Duodenal mucosa (tissue), 2 donors: ENCODE results near the gene PRSS50.
"Not testable (repeated sequence)": the region's sequence is repeated elsewhere in the genome, so short reads cannot be mapped to it uniquely, and the experiment has no call there.

Experiments
- H3K27ac ChIP-seq: one replicate; pipeline ENCODE4 v1.7.0; 2013; ENCODE audit warnings: low read depth, low read length
- H3K27me3 ChIP-seq, 2 donors: one replicate each; pipeline ENCODE4 v1.7.0; 2013; ENCODE audit warnings: low read length in 2 of 2, control low read depth in 1 of 2; ENCODE audit not compliant: insufficient read depth in 2 of 2, control insufficient read depth in 1 of 2
- H3K36me3 ChIP-seq, 2 donors: one replicate each; pipeline ENCODE4 v1.7.0; 2013; ENCODE audit warnings: low read length in 2 of 2, control low read depth in 1 of 2; ENCODE audit not compliant: insufficient read depth in 2 of 2, control insufficient read depth in 1 of 2
- H3K4me1 ChIP-seq, 2 donors: one replicate each; pipeline ENCODE4 v1.7.0; 2013; ENCODE audit warnings: low read length in 2 of 2, control low read depth in 1 of 2; ENCODE audit not compliant: insufficient read depth in 2 of 2, control insufficient read depth in 1 of 2
- H3K4me3 ChIP-seq, 2 donors: one replicate each; pipeline ENCODE4 v1.7.0; 2013; ENCODE audit warnings: low read length in 2 of 2, low read depth in 1 of 2
- H3K9ac ChIP-seq, 2 donors: one replicate each; pipeline ENCODE4 v1.7.0; 2013; ENCODE audit warnings: low read length in 2 of 2, low read depth in 1 of 2
- H3K9me3 ChIP-seq, 2 donors: one replicate each; pipeline ENCODE4 v1.7.0; 2013; ENCODE audit warnings: low read length in 2 of 2, control low read depth in 1 of 2; ENCODE audit not compliant: control insufficient read depth in 1 of 2

Gene PRSS50

DNA sequence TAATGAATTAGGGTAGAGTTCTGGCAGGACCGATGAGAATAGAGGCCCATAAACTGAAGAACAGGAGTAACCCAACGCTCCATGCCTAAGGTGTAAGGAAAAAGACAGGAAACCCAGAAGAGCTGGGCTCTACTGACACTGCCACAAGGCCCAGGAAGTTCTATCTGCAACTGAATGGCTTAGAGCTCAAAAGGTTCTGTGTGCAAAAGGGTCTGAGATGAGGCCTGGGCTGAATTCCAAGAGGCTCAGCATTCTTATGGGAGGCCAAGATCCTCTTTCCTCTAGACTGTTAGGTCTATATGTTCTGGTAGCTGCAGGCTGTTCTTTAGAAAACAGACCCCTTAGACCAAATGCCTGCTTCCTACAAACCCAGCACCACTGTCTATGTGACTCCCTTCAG, 30.5 kb upstream of the PRSS50 start:
- no peak overlapping the region for H3K4me3 ChIP-seq
- H3K9me3 ChIP-seq, result no peaks in the 10 kb centered on the region
- no peaks in the 10 kb centered on the region for H3K4me1 ChIP-seq
- no peak overlapping the region for H3K27ac ChIP-seq
- no peak overlapping the region for H3K9ac ChIP-seq
- no peaks in the 10 kb centered on the region for H3K36me3 ChIP-seq
- no peaks in the 10 kb centered on the region for H3K27me3 ChIP-seq

DNA sequence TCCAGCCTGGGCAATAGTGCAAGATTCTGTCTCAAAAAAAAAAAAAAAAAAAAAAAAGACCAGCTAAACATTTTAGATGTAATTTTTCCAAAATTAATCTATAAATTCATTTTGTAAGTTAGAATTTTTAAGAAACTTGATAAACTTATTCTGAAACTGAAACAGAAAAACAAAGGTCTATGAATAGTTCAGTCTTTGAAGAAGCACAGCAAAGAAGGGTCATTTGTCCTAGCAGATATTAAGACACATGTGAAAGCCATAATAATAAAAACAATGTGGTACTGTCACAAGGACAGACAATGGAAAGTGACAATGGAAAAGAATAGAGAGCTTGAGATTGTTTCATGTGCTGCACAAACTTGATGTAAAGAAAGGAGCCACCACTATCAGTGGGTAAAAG, 29.0 kb upstream of the PRSS50 start:
- Histone ChIP-seq H3K27me3 (no peaks in the 10 kb centered on the region), H3K36me3 (no peaks in the 10 kb centered on the region), H3K27ac (no peak overlapping the region), H3K9me3 (no peaks in the 10 kb centered on the region), H3K4me1 (no peaks in the 10 kb centered on the region), H3K9ac (no peak overlapping the region), H3K4me3 (no peak overlapping the region)

DNA sequence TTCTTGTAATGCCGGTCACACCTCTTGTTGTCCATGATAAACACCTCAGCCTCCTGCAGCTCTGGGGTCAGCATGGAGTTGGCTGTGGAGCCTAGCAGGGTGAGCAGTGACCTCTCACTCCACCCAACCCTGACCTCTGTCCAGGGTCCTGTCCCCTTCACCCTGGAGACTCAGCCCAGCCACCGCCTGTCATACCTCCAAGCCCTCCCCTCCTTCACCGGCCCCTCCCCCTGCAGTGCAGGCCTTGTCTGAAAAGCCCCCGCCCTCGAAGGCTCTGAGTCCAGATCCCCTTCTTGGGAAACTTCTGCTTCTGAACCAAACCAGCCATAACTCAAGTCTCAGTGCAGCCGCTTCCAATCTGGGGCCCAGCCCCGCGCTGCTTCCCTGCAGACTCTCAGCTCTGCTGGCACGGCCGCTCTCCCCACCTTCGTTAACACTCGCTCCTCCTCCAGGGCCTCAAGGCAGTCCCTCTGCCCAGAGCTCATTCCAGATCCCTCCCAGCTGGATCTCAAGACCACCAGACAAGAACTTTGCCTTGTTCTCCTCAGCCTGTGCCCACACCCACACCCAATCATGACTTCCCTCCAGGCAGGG, 25.4 kb upstream of the PRSS50 start:
- H3K4me3 ChIP-seq, result no peak overlapping the region
- no peaks in the 10 kb centered on the region for H3K9me3 ChIP-seq
- H3K27me3 ChIP-seq, result no peaks in the 10 kb centered on the region
- H3K9ac ChIP-seq, result no peak overlapping the region
- no peaks in the 10 kb centered on the region for H3K36me3 ChIP-seq
- H3K27ac ChIP-seq, result no peak overlapping the region
- no peaks in the 10 kb centered on the region for H3K4me1 ChIP-seq

DNA sequence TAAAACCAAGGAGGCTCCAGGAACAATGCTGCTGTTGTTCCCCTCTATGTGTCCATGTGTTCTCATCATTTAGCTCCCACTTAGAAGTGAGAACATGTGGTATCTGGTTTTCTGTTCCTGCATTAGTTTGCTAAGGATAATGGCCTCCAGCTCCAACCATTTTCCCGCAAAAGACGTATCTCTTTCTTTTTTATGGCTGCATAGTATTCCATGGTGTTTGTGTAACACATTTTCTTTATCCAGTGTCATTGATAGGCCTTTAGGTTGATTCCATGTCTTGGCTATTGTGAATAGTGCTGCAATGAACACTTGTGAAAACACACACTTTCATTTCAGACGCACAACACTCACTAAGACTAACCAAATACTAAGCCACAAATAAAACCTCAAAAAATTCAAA, 21.9 kb upstream of the PRSS50 start:
- H3K9ac ChIP-seq, H3K9me3 ChIP-seq, H3K4me1 ChIP-seq, H3K27ac ChIP-seq, H3K4me3 ChIP-seq, H3K36me3 ChIP-seq, H3K27me3 ChIP-seq: not testable (repeated sequence)

DNA sequence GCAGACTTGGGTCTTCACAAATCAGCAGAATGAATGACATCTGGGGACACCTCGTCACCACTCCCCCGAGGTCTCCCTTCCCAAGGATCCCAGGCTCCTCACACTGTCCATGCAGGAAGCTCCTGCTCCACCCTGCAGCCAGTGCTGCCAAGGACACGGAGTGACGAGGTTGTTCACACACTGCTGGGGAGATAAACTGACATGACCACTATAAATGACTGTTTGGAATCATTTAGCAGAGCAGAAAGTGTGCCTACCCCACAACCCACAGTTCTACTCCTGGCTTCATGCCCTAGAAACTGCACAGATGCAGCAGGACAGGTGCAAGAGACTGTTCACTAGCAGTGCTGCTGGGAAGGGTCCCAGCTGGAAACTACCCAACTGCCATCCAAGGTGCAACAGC, 19.7 kb upstream of the PRSS50 start:
- H3K4me1 ChIP-seq, result no peaks in the 10 kb centered on the region
- H3K27ac ChIP-seq, result no peak overlapping the region
- H3K4me3 ChIP-seq, result no peak overlapping the region
- H3K9me3 ChIP-seq, result no peaks in the 10 kb centered on the region
- no peaks in the 10 kb centered on the region for H3K27me3 ChIP-seq
- no peak overlapping the region for H3K9ac ChIP-seq
- no peaks in the 10 kb centered on the region for H3K36me3 ChIP-seq

DNA sequence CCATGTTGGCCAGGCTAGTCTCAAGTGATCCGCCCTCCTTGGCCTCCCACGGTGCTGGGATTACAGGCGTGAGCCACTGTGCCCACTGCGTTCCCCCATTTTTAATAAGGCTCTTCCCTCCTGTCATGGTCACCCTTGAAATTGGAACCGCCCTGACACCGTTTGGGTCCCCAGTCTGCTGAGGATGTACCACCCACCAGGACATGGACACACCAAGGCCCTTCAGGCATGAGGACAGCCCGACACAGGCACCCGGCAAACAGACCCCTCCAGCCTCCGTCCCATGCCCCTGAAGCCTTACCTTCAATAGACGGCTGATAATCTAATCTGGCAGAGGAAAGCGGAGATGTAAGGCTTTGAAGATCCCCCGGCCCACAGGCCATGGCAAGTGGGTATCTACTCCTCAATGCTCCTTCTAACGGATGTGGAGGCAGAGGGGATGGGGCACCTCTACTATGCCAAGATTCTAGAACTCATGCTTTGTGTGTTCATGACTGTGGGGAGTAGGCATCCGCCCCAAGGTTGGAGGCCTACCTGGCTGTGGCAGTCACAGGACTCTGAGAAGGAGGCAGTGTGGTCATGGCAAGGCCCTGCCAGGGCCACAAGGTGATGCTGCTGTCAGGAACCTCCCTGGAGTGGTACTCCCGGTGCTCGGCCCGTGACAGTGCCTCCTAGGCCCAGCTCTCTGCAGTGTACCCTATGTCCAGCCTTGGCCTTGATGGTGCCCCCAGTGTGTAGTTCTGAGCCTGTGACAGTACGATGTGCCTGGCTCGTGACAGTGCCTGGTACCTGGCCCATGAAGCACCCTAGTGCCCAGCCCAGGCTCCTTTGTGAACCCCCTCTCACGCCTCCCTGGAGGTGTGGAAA, 18.6 kb upstream of the PRSS50 start:
- Histone ChIP-seq H3K9ac (no peak overlapping the region), H3K4me3 (no peak overlapping the region), H3K27me3 (no peaks in the 10 kb centered on the region), H3K4me1 (no peaks in the 10 kb centered on the region), H3K36me3 (no peaks in the 10 kb centered on the region), H3K27ac (no peak overlapping the region), H3K9me3 (no peaks in the 10 kb centered on the region)

DNA sequence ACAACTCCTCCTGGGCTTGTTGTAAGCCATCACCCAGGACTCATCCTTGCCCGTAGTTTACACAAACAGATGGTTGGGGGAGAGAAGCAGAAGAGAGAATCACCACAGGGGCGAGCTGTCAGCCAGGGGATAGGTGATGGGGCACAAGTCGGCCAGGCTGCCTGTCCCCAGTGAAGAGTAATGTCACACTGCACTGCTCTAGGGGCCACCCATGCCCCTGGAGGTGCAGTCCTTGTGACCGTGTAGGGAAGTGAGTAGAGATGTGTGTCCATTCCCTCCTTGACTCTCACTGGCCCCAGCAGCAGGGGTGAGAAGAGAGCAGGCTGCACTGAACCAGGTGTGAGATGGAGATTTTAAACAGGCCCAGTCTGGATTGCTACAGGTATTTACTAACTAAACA, 17.1 kb upstream of the PRSS50 start:
- Histone ChIP-seq H3K4me1 (no peaks in the 10 kb centered on the region), H3K27ac (no peak overlapping the region), H3K9me3 (no peaks in the 10 kb centered on the region), H3K9ac (no peak overlapping the region), H3K4me3 (no peak overlapping the region), H3K36me3 (no peaks in the 10 kb centered on the region), H3K27me3 (no peaks in the 10 kb centered on the region)

DNA sequence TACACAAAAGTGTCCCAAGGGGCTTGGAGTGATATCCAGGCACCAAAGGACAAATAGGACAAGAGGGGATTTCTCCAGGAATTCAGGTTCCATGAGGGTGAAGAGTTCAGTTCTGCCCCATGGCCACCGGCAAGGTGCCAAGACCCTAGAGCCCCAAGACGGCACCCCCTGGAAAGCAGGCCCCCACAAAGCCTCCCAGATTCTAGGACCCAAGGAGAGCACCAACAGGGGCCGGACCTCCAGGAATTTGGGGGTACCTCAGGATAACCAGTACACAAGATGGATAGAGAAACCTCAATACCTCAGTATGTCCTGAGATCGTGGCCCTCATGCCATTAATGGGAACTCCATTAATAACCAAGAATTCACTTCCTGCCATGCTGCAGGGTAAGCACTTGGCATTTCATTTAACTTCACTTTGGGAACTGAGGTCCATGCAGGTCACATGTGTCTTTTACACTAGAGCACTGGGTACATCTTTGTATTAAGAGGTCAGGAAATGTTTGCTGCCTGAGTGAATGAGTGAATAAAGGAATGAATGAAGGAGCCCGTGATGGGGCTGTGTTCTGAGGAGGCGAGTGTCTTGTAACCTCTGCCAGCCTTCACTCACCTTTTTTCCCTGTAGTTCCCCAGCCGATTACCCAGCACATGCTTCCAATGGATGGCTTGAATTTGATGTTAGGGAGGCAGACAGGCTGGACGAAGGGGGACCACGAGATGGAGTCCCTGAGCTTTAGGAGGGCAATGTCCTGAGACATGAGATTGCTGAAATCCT, 15.5 kb upstream of the PRSS50 start:
- Histone ChIP-seq H3K27ac (no peak overlapping the region), H3K4me3 (no peak overlapping the region), H3K36me3 (no peaks in the 10 kb centered on the region), H3K9ac (no peak overlapping the region), H3K27me3 (no peaks in the 10 kb centered on the region), H3K9me3 (no peaks in the 10 kb centered on the region), H3K4me1 (no peaks in the 10 kb centered on the region)

DNA sequence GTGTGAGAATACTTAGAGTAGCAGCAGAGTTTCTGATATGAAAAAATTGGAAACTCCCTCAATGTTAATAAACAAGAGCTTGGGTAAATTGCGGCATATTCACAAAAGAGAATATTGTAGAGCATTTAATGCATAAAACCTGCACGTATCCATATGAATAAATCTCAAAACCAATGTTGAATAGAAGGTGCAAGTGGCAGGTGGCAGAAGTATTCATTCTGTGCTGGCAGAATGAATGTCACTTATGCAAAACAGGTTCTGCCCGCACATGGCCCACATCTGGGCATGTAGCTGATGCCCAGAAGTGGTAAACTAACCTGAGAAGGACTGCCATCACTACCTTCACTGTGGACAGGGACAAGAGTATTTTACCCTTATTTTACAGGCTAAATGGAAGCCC, 14.1 kb upstream of the PRSS50 start:
- Histone ChIP-seq H3K4me1 (no peaks in the 10 kb centered on the region), H3K27ac (no peak overlapping the region), H3K36me3 (no peaks in the 10 kb centered on the region), H3K9ac (no peak overlapping the region), H3K4me3 (no peak overlapping the region), H3K9me3 (no peaks in the 10 kb centered on the region), H3K27me3 (no peaks in the 10 kb centered on the region)

DNA sequence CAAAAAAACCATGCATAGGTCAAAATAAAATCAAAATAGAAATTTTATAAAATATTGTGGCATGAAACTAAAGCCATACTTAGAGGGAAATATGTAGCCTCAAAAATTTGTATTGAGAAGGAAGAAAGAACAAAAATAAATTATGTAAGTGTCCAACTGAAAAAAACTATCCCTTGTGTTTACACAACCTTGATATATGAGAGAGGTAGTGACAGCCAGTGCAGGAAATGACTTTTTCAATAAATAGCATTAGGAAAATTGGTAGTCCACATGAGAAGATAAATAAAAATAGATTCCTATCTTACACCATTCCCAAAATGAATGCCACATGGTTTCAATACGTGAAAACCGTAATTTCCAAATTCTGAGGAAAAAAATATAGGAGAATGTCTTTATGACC, 13.2 kb upstream of the PRSS50 start:
- H3K9ac ChIP-seq, result no peak overlapping the region
- H3K27me3 ChIP-seq, result no peaks in the 10 kb centered on the region
- H3K4me3 ChIP-seq, result no peak overlapping the region
- H3K27ac ChIP-seq, result no peak overlapping the region
- no peaks in the 10 kb centered on the region for H3K9me3 ChIP-seq
- no peaks in the 10 kb centered on the region for H3K4me1 ChIP-seq
- no peaks in the 10 kb centered on the region for H3K36me3 ChIP-seq
